GM23338 (cell line): ENCODE measurements around the gene TUBB1. TPM values are rescaled to one million over a fixed set of nuclear protein-coding genes. Genes with fewer than 3 reads are reported as not detected.
"Not testable (repeated sequence)": the region's sequence is repeated elsewhere in the genome, so short reads cannot be mapped to it uniquely, and the experiment has no call there.

Source experiments
- ATAC-seq: fragments of 200-7000 bp; cut with Tn5 transposase; 3 replicates; pipeline ENCODE4 v1.9.1; 2020
- DNase-seq: peaks from one replicate; pipeline ENCODE4 v3.0.0-alpha.2; 2015; ENCODE audit warnings: low spot score
- H2AFZ ChIP-seq: fragments of 200-600 bp; sonication (generic); 2 replicates; pipeline ENCODE4 v1.8.0; 2016; ENCODE audit warnings: antibody characterized with exemption, mild to moderate bottlenecking, moderate library complexity
- H3F3A ChIP-seq: fragments of 200-600 bp; sonication (generic); replicated peaks from 2 replicates; pipeline ENCODE4 v1.8.0; 2017; ENCODE audit warnings: antibody characterized with exemption, mixed run types, low read depth
- H3K27ac ChIP-seq: fragments of 200-600 bp; sonication (generic); 2 replicates; pipeline ENCODE4 v1.6.1; 2016; ENCODE audit warnings: low read depth
- H3K27me3 ChIP-seq: fragments of 200-600 bp; sonication (generic); 2 replicates; pipeline ENCODE4 v1.8.0; 2016; ENCODE audit warnings: mild to moderate bottlenecking, mixed run types, moderate library complexity; ENCODE audit not compliant: insufficient read depth
- H3K36me3 ChIP-seq: fragments of 200-600 bp; sonication (generic); 2 replicates; pipeline ENCODE4 v1.8.0; 2016; ENCODE audit warnings: mild to moderate bottlenecking; ENCODE audit not compliant: insufficient read depth
- H3K4me1 ChIP-seq: fragments of 200-600 bp; sonication (generic); 2 replicates; pipeline ENCODE4 v1.8.0; 2016; ENCODE audit warnings: mild to moderate bottlenecking, moderate library complexity; ENCODE audit not compliant: insufficient read depth
- H3K4me2 ChIP-seq: fragments of 200-600 bp; sonication (generic); 2 replicates; pipeline ENCODE4 v1.7.1; 2017; ENCODE audit warnings: mixed run types
- H3K4me3 ChIP-seq: fragments of 200-600 bp; sonication (generic); 2 replicates; pipeline ENCODE4 v1.6.1; 2016; ENCODE audit warnings: mixed run types
- H3K79me2 ChIP-seq: fragments of 200-600 bp; sonication (generic); replicated peaks from 2 replicates; pipeline ENCODE4 v1.8.0; 2017; ENCODE audit warnings: mild to moderate bottlenecking; ENCODE audit not compliant: insufficient read depth
- H3K9me2 ChIP-seq: fragments of 200-600 bp; sonication (generic); 2 replicates; pipeline ENCODE4 v1.8.0; 2017; ENCODE audit not compliant: insufficient read depth
- H4K20me1 ChIP-seq: fragments of 200-600 bp; sonication (generic); replicated peaks from 2 replicates; pipeline ENCODE4 v1.8.0; 2017; ENCODE audit warnings: mild to moderate bottlenecking; ENCODE audit not compliant: insufficient read depth
- H3K27ac Mint-ChIP-seq: 2 replicates; pipeline ENCODE4 v1.8.0; 2020; ENCODE audit warnings: inconsistent platforms, mild to moderate bottlenecking, moderate library complexity, mixed read lengths
- H3K27me3 Mint-ChIP-seq: 3 replicates; pipeline ENCODE4 v1.8.0; 2022; ENCODE audit warnings: low read depth, mild to moderate bottlenecking, moderate library complexity, mixed read lengths, inconsistent platforms; ENCODE audit not compliant: insufficient read depth, poor library complexity
- H3K36me3 Mint-ChIP-seq: 3 replicates; pipeline ENCODE4 v1.8.0; 2021; ENCODE audit warnings: low read depth, mild to moderate bottlenecking, inconsistent platforms, moderate library complexity, mixed read lengths
- H3K4me1 Mint-ChIP-seq: 3 replicates; pipeline ENCODE4 v1.8.0; 2020; ENCODE audit warnings: mild to moderate bottlenecking, inconsistent platforms, mixed read lengths
- H3K4me3 Mint-ChIP-seq: 3 replicates; pipeline ENCODE4 v1.8.0; 2021; ENCODE audit warnings: moderate library complexity, mild to moderate bottlenecking, inconsistent platforms, mixed read lengths
- H3K9me3 Mint-ChIP-seq: 3 replicates; pipeline ENCODE4 v1.8.0; 2020; ENCODE audit warnings: moderate library complexity, mild to moderate bottlenecking, inconsistent platforms, mixed read lengths
- EZH2phosphoT487 ChIP-seq: fragments of 200-600 bp; sonication (generic); IDR thresholded peaks from one replicate; pipeline ENCODE4 v1.8.1; 2018; ENCODE audit warnings: antibody characterized with exemption; ENCODE audit not compliant: unreplicated experiment
- JUNB ChIP-seq: IDR thresholded peaks from one replicate; pipeline ENCODE4 v1.6.1; 2016; ENCODE audit warnings: antibody characterized with exemption; ENCODE audit not compliant: unreplicated experiment
- NANOG ChIP-seq: IDR thresholded peaks from 2 replicates; pipeline ENCODE4 v1.6.1; 2016; ENCODE audit warnings: antibody characterized with exemption, borderline replicate concordance
- STAT1 ChIP-seq: IDR thresholded peaks from one replicate; pipeline ENCODE4 v1.6.1; 2016; ENCODE audit warnings: antibody characterized with exemption; ENCODE audit not compliant: unreplicated experiment
- ZNF331 ChIP-seq: fragments of 250-450 bp; sonication (Bioruptor Pico); IDR thresholded peaks from 2 replicates; pipeline ENCODE4 v1.5.0; 2020; ENCODE audit warnings: low read depth, mild to moderate bottlenecking, moderate library complexity
- polyA plus RNA-seq: library from polyadenylated mRNA; unstranded; fragments of >200 nt; fragmentation: Nextera tagmentation; extraction: Ambion mirVana; gene quantifications from 2 replicates; pipeline ENCODE4 v1.2.1, GENCODE V29; 2016
- total RNA-seq: library from RNA; depleted of rRNA; stranded (reverse); fragments of >200 nt; shearing (Covaris generic); gene quantifications from 2 replicates; pipeline ENCODE4 v1.2.3, GENCODE V29; 2014
- TF ChIP-seq, protein P1 (sequence below): IDR thresholded peaks from 2 replicates; pipeline ENCODE4 v1.6.1; 2016; ENCODE audit warnings: antibody characterized with exemption
- TF ChIP-seq, protein P2 (sequence below): IDR thresholded peaks from one replicate; pipeline ENCODE4 v1.6.1; 2018; ENCODE audit warnings: antibody characterized with exemption; ENCODE audit not compliant: unreplicated experiment
- TF ChIP-seq, protein P3 (sequence below): fragments of 250-450 bp; sonication (Bioruptor Pico); IDR thresholded peaks from 2 replicates; pipeline ENCODE4 v1.5.0; 2020; ENCODE audit warnings: mild to moderate bottlenecking, moderate library complexity

Gene TUBB1
- total and polyA plus RNA-seq, 2 experiments from 2014 or later = not detected

DNA sequence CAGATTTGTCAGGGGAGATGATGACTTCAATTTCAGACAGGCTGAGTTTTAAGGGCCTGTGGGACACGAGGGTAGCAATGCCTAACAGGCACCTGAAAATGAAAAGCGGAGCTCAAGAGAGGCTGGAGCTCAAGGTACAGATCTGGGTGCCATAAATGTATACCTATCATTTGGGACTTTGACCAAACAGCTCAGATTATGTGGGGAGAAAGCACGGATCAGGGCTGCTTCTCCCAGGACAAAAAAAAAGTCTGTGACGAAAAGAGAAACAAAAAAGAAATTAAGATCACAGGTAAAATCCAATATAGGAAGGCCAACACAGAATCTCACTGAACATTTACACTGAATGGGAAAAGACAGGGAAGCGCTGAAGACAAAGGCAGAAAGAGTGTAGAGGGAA, 21.4 kb downstream of the TUBB1 start:
- Mint-ChIP-seq H3K27ac (no peak overlapping the region), H3K36me3 (peaks cover 30% of the 10 kb centered on the region), H3K27me3 (peaks cover 3% of the 10 kb centered on the region), H3K9me3 (no peaks in the 10 kb centered on the region), H3K4me1 (peaks cover 16% of the 10 kb centered on the region), H3K4me3 (peak overlapping the region; percentile 93)
- Histone ChIP-seq H3K4me1 (0 out of 2 replicates have a peak, but pooled peaks cover 3% of the 10 kb centered on the region), H2AFZ (no peak overlapping the region), H3K36me3 (peaks cover 22% of the 10 kb centered on the region), H3K4me3 (no peak overlapping the region), H3F3A (peaks cover 6% of the 10 kb centered on the region; the same call in 1 of the 2 replicates), H3K4me2 (no peak overlapping the region), H3K27ac (no peak overlapping the region), H4K20me1 (peaks cover 24% of the 10 kb centered on the region), H3K79me2 (peaks cover 55% of the 10 kb centered on the region), H3K27me3 (no peaks in the 10 kb centered on the region), H3K9me2 (no peaks in the 10 kb centered on the region)
- no peak for DNase-seq
- TF ChIP-seq, protein P1, sequence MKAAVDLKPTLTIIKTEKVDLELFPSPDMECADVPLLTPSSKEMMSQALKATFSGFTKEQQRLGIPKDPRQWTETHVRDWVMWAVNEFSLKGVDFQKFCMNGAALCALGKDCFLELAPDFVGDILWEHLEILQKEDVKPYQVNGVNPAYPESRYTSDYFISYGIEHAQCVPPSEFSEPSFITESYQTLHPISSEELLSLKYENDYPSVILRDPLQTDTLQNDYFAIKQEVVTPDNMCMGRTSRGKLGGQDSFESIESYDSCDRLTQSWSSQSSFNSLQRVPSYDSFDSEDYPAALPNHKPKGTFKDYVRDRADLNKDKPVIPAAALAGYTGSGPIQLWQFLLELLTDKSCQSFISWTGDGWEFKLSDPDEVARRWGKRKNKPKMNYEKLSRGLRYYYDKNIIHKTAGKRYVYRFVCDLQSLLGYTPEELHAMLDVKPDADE = no peak
- TF ChIP-seq ZNF331 (CRISPR knock-in tag) = no peak
- no peak for TF ChIP-seq STAT1
- TF ChIP-seq, protein P2, sequence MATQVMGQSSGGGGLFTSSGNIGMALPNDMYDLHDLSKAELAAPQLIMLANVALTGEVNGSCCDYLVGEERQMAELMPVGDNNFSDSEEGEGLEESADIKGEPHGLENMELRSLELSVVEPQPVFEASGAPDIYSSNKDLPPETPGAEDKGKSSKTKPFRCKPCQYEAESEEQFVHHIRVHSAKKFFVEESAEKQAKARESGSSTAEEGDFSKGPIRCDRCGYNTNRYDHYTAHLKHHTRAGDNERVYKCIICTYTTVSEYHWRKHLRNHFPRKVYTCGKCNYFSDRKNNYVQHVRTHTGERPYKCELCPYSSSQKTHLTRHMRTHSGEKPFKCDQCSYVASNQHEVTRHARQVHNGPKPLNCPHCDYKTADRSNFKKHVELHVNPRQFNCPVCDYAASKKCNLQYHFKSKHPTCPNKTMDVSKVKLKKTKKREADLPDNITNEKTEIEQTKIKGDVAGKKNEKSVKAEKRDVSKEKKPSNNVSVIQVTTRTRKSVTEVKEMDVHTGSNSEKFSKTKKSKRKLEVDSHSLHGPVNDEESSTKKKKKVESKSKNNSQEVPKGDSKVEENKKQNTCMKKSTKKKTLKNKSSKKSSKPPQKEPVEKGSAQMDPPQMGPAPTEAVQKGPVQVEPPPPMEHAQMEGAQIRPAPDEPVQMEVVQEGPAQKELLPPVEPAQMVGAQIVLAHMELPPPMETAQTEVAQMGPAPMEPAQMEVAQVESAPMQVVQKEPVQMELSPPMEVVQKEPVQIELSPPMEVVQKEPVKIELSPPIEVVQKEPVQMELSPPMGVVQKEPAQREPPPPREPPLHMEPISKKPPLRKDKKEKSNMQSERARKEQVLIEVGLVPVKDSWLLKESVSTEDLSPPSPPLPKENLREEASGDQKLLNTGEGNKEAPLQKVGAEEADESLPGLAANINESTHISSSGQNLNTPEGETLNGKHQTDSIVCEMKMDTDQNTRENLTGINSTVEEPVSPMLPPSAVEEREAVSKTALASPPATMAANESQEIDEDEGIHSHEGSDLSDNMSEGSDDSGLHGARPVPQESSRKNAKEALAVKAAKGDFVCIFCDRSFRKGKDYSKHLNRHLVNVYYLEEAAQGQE = no peak
- TF ChIP-seq EZH2phosphoT487 = no peak
- TF ChIP-seq JUNB = no peak
- TF ChIP-seq NANOG = no peak
- TF ChIP-seq, protein P3, sequence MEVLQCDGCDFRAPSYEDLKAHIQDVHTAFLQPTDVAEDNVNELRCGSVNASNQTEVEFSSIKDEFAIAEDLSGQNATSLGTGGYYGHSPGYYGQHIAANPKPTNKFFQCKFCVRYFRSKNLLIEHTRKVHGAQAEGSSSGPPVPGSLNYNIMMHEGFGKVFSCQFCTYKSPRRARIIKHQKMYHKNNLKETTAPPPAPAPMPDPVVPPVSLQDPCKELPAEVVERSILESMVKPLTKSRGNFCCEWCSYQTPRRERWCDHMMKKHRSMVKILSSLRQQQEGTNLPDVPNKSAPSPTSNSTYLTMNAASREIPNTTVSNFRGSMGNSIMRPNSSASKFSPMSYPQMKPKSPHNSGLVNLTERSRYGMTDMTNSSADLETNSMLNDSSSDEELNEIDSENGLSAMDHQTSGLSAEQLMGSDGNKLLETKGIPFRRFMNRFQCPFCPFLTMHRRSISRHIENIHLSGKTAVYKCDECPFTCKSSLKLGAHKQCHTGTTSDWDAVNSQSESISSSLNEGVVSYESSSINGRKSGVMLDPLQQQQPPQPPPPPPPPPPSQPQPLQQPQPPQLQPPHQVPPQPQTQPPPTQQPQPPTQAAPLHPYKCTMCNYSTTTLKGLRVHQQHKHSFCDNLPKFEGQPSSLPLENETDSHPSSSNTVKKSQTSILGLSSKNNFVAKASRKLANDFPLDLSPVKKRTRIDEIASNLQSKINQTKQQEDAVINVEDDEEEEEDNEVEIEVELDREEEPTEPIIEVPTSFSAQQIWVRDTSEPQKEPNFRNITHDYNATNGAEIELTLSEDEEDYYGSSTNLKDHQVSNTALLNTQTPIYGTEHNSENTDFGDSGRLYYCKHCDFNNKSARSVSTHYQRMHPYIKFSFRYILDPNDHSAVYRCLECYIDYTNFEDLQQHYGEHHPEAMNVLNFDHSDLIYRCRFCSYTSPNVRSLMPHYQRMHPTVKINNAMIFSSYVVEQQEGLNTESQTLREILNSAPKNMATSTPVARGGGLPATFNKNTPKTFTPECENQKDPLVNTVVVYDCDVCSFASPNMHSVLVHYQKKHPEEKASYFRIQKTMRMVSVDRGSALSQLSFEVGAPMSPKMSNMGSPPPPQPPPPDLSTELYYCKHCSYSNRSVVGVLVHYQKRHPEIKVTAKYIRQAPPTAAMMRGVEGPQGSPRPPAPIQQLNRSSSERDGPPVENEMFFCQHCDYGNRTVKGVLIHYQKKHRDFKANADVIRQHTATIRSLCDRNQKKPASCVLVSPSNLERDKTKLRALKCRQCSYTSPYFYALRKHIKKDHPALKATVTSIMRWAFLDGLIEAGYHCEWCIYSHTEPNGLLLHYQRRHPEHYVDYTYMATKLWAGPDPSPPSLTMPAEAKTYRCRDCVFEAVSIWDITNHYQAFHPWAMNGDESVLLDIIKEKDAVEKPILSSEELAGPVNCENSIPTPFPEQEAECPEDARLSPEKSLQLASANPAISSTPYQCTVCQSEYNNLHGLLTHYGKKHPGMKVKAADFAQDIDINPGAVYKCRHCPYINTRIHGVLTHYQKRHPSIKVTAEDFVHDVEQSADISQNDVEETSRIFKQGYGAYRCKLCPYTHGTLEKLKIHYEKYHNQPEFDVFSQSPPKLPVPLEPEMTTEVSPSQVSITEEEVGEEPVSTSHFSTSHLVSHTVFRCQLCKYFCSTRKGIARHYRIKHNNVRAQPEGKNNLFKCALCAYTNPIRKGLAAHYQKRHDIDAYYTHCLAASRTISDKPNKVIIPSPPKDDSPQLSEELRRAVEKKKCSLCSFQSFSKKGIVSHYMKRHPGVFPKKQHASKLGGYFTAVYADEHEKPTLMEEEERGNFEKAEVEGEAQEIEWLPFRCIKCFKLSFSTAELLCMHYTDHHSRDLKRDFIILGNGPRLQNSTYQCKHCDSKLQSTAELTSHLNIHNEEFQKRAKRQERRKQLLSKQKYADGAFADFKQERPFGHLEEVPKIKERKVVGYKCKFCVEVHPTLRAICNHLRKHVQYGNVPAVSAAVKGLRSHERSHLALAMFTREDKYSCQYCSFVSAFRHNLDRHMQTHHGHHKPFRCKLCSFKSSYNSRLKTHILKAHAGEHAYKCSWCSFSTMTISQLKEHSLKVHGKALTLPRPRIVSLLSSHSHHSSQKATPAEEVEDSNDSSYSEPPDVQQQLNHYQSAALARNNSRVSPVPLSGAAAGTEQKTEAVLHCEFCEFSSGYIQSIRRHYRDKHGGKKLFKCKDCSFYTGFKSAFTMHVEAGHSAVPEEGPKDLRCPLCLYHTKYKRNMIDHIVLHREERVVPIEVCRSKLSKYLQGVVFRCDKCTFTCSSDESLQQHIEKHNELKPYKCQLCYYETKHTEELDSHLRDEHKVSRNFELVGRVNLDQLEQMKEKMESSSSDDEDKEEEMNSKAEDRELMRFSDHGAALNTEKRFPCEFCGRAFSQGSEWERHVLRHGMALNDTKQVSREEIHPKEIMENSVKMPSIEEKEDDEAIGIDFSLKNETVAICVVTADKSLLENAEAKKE (CRISPR knock-in tag) = no peak
- ATAC-seq = no peak

DNA sequence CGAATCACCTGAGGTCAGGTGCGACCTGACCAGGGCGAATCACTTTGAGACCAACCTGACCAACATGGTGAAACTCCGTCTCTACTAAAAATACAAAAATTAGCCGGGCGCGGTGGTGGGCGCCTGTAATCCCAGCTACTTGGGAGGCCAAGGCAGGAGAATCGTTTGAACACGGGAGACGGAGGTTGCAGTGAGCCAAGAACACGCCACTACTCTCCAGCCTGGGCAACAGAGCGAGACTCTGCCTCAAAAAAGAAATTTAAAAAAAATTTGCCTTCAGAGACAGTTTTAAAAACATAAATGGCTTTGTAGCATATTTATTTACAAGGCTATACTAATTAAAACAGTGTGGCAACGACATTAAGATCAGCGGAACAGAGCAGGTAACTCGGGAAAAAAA, 22.3 kb downstream of the TUBB1 start:
- not testable (repeated sequence) for H3K27ac ChIP-seq, ATAC-seq, H3F3A ChIP-seq, H2AFZ ChIP-seq, H3K27me3 Mint-ChIP-seq, H3K27ac Mint-ChIP-seq, H3K9me3 Mint-ChIP-seq, H3K4me1 ChIP-seq, DNase-seq, H3K9me2 ChIP-seq, H3K27me3 ChIP-seq
- H3K79me2 ChIP-seq = peaks cover 55% of the 10 kb centered on the region
- H3K36me3 ChIP-seq = peaks cover 13% of the 10 kb centered on the region; the same call in 1 of the 2 replicates
- H4K20me1 ChIP-seq = peaks cover 24% of the 10 kb centered on the region
- peak overlapping the region; percentile 82 for H3K4me2 ChIP-seq
- H3K4me3 Mint-ChIP-seq = peak overlapping the region; percentile 93
- H3K36me3 Mint-ChIP-seq = peaks cover 22% of the 10 kb centered on the region
- peaks cover 16% of the 10 kb centered on the region for H3K4me1 Mint-ChIP-seq
- H3K4me3 ChIP-seq = peak overlapping the region; percentile 77
